Right lobe of liver (tissue), 4 donors: Measurements from ENCODE around the gene APLF.

Experiments
- POLR2A ChIP-seq: fragments of 450-650 bp; IDR thresholded peaks from one replicate; pipeline ENCODE4 v1.6.1; 2017; ENCODE audit warnings: antibody characterized with exemption, mild to moderate bottlenecking
- TF ChIP-seq, protein P1 (sequence below), 4 donors: fragments of 200-600 bp in 3 of 4; fragments of 450-650 bp in 1 of 4; IDR thresholded peaks; one replicate each; pipeline versions ENCODE4 v1.5.1 to v1.8.0; 2016 to 2022; ENCODE audit warnings: antibody characterized with exemption in 4 of 4, mild to moderate bottlenecking in 2 of 4
- donor health status: DM: no; HTN: no; CAD: no.
- donor health status: DM: no; HTN: no; CAD: no.
- donor health status: DM: no; HTN: yes; CAD: no.

DNA sequence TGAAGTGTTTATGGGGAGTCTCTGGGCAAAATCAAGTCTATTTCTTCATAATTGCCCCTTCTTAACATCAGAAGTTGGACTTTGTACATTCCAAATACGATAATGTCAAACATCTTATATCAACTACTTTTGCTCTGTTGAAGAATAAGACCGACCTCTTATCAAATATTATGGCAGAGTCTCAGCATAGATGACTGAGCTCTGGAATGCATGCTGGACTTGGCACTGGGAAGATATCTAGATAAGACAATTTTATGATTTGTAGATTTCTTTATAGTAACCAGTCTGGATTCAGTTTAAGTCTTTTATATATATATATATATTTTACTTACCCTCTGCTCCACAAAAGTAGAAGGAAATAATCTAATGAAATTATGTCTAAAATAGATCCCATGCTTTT lies 8.2 kb downstream of the APLF start:
- TF ChIP-seq POLR2A: no peak
- TF ChIP-seq, protein P1, sequence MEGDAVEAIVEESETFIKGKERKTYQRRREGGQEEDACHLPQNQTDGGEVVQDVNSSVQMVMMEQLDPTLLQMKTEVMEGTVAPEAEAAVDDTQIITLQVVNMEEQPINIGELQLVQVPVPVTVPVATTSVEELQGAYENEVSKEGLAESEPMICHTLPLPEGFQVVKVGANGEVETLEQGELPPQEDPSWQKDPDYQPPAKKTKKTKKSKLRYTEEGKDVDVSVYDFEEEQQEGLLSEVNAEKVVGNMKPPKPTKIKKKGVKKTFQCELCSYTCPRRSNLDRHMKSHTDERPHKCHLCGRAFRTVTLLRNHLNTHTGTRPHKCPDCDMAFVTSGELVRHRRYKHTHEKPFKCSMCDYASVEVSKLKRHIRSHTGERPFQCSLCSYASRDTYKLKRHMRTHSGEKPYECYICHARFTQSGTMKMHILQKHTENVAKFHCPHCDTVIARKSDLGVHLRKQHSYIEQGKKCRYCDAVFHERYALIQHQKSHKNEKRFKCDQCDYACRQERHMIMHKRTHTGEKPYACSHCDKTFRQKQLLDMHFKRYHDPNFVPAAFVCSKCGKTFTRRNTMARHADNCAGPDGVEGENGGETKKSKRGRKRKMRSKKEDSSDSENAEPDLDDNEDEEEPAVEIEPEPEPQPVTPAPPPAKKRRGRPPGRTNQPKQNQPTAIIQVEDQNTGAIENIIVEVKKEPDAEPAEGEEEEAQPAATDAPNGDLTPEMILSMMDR (IDR thresholded peaks at IDR 0.05): no peak
